Heart left ventricle (tissue), 13 donors: ENCODE data around the gene LARP4B.

Experiments
- CTCF ChIP-seq, 12 donors: fragments of 200-600 bp; sonication (generic) in 4 of 12; IDR thresholded peaks; one replicate each; pipeline versions ENCODE4 v1.5.0 to v1.8.0; 2018 to 2022; ENCODE audit warnings: antibody characterized with exemption in 12 of 12, mild to moderate bottlenecking in 5 of 12
- POLR2A ChIP-seq, 2 donors: fragments of 450-650 bp; IDR thresholded peaks; one replicate each; pipeline ENCODE4 v1.6.1; 2017; ENCODE audit warnings: antibody characterized with exemption in 2 of 2, mild to moderate bottlenecking in 2 of 2, moderate library complexity in 2 of 2
- donor health status: ischemic (EF 13 %, LVEDD 7.1; RV severe dilation, severe dysfunction).
- donor health status: DM: no; HTN: yes; CAD: no.
- donor health status: DM: no; HTN: no; CAD: no.
- donor health status: ischemic (EF 25% LVEDD 6.9; RV normal size, moderate dysfunction).
- donor health status: ischemic (EF 25% LVEDD 5.7; RV mildly dilated, moderate dysfunction).
- donor health status: ischemic (EF 35%, LVEDD 5.7; RV mildly dilated, moderate dysfunction).
- donor health status: nonischemic (EF 11% LVEDD 7.7; RV severe dilation, severe dysfunction).
- donor health status: DM: yes; HTN: yes; CAD: no.
- donor health status: PGD.
- donor health status: ischemic (EF 29% LVEDD 5.4; RV normal size, mild dysfunction).
- donor health status: nonischemic (EF 23%, LVEDD 6.1; RV moderate dilation, normal function).

- no peak for TF ChIP-seq CTCF (IDR thresholded peaks at IDR 0.05)
- TF ChIP-seq POLR2A (IDR thresholded peaks at IDR 0.05) = no peak
Observed at GRCh38 chr10:785861-786214, 145.7 kb downstream of the LARP4B start.
